HEK293 (cell line): ENCODE results near the gene ZNF436.

ENCODE experiments used
- BCL11A ChIP-seq: fragments of 450-650 bp; formaldehyde crosslinking; IDR thresholded peaks from 2 replicates; pipeline ENCODE4 v1.5.1; 2016; ENCODE audit warnings: low read depth, missing biosample characterization, missing genetic modification characterization
- GLIS1 ChIP-seq: fragments of 450-650 bp; formaldehyde crosslinking; IDR thresholded peaks from 2 replicates; pipeline ENCODE4 v1.5.1; 2016; ENCODE audit warnings: missing biosample characterization, missing genetic modification characterization
- GLIS2 ChIP-seq: fragments of 450-650 bp; formaldehyde crosslinking; IDR thresholded peaks from 2 replicates; pipeline ENCODE4 v1.5.1; 2016; ENCODE audit warnings: missing biosample characterization, missing genetic modification characterization
- HOXA7 ChIP-seq: sonication (generic); formaldehyde crosslinking; IDR thresholded peaks from 2 replicates; pipeline ENCODE4 v1.8.1; 2022; ENCODE audit warnings: missing genetic modification reagents, borderline replicate concordance
- HOXC10 ChIP-seq: sonication (generic); formaldehyde crosslinking; IDR thresholded peaks from 2 replicates; pipeline ENCODE4 v1.8.1; 2023; ENCODE audit warnings: mild to moderate bottlenecking, missing genetic modification reagents
- IKZF3 ChIP-seq: fragments of 450-650 bp; IDR thresholded peaks from 2 replicates; pipeline ENCODE4 v1.5.0; 2018; ENCODE audit warnings: missing biosample characterization, mild to moderate bottlenecking, missing genetic modification characterization, moderate library complexity
- KLF7 ChIP-seq: fragments of 450-650 bp; formaldehyde crosslinking; IDR thresholded peaks from 2 replicates; pipeline ENCODE4 v1.5.1; 2016; ENCODE audit warnings: missing biosample characterization, missing genetic modification characterization, borderline replicate concordance
- YY2 ChIP-seq: fragments of 450-650 bp; formaldehyde crosslinking; IDR thresholded peaks from 2 replicates; pipeline ENCODE4 v1.5.1; 2016; ENCODE audit warnings: missing biosample characterization, missing genetic modification characterization
- ZBTB1 ChIP-seq: fragments of 450-650 bp; formaldehyde crosslinking; IDR thresholded peaks from 2 replicates; pipeline ENCODE4 v1.5.1; 2016; ENCODE audit warnings: missing biosample characterization, missing genetic modification characterization
- ZBTB7A ChIP-seq: fragments of 450-650 bp; formaldehyde crosslinking; IDR thresholded peaks from 2 replicates; pipeline ENCODE4 v1.5.1; 2016; ENCODE audit warnings: low read depth, missing biosample characterization, missing genetic modification characterization
- ZFHX2 ChIP-seq: fragments of 450-650 bp; formaldehyde crosslinking; conservative IDR thresholded peaks from 2 replicates; pipeline ENCODE4 v1.5.1; 2016; ENCODE audit warnings: missing biosample characterization, missing genetic modification characterization
- ZNF10 ChIP-seq: fragments of 450-650 bp; formaldehyde crosslinking; IDR thresholded peaks from 2 replicates; pipeline ENCODE4 v1.5.1; 2017; ENCODE audit warnings: missing biosample characterization, missing genetic modification characterization
- ZNF169 ChIP-seq: fragments of 450-650 bp; formaldehyde crosslinking; IDR thresholded peaks from 2 replicates; pipeline ENCODE4 v1.5.1; 2016; ENCODE audit warnings: missing biosample characterization, missing genetic modification characterization
- ZNF211 ChIP-seq: fragments of 450-650 bp; formaldehyde crosslinking; IDR thresholded peaks from 2 replicates; pipeline ENCODE4 v1.5.1; 2016; ENCODE audit warnings: low read depth, missing biosample characterization, missing genetic modification characterization
- ZNF366 ChIP-seq: fragments of 450-650 bp; formaldehyde crosslinking; conservative IDR thresholded peaks from 2 replicates; pipeline ENCODE4 v1.5.1; 2016; ENCODE audit warnings: missing biosample characterization, missing genetic modification characterization
- ZNF37A ChIP-seq: fragments of 450-650 bp; IDR thresholded peaks from 2 replicates; pipeline ENCODE4 v1.5.1; 2018; ENCODE audit warnings: missing biosample characterization, missing genetic modification characterization
- ZNF529 ChIP-seq: fragments of 450-650 bp; formaldehyde crosslinking; IDR thresholded peaks from 2 replicates; pipeline ENCODE4 v1.5.1; 2017; ENCODE audit warnings: missing genetic modification characterization, missing biosample characterization; ENCODE audit not compliant: insufficient replicate concordance
- ZNF600 ChIP-seq: fragments of 450-650 bp; formaldehyde crosslinking; IDR thresholded peaks from 2 replicates; pipeline ENCODE4 v1.5.1; 2016; ENCODE audit warnings: missing biosample characterization, missing genetic modification characterization
- ZNF654 ChIP-seq: fragments of 450-650 bp; formaldehyde crosslinking; IDR thresholded peaks from 2 replicates; pipeline ENCODE4 v1.5.1; 2016; ENCODE audit warnings: low read depth, missing biosample characterization, missing genetic modification characterization
- ZNF785 ChIP-seq: fragments of 450-650 bp; formaldehyde crosslinking; IDR thresholded peaks from 2 replicates; pipeline ENCODE4 v1.5.1; 2016; ENCODE audit warnings: missing biosample characterization, missing genetic modification characterization
- ZSCAN16 ChIP-seq: fragments of 450-650 bp; formaldehyde crosslinking; IDR thresholded peaks from 2 replicates; pipeline ENCODE4 v1.5.1; 2016; ENCODE audit warnings: missing biosample characterization, missing genetic modification characterization
- ZSCAN30 ChIP-seq: fragments of 450-650 bp; IDR thresholded peaks from 2 replicates; pipeline ENCODE4 v1.5.1; 2018; ENCODE audit warnings: missing biosample characterization, mild to moderate bottlenecking, missing genetic modification characterization, moderate library complexity
- TF ChIP-seq, protein P1 (sequence below): fragments of 450-650 bp; formaldehyde crosslinking; optimal IDR thresholded peaks from 2 replicates; pipeline ENCODE3; 2016; ENCODE audit warnings: missing biosample characterization, mild to moderate bottlenecking, missing genetic modification characterization
- TF ChIP-seq, protein P2 (sequence below): fragments of 450-650 bp; formaldehyde crosslinking; IDR thresholded peaks from 2 replicates; pipeline ENCODE4 v1.5.1; 2016; ENCODE audit warnings: missing biosample characterization, missing genetic modification characterization, borderline replicate concordance
- TF ChIP-seq, protein P3 (sequence below): fragments of 450-650 bp; formaldehyde crosslinking; IDR thresholded peaks from 2 replicates; pipeline ENCODE4 v1.5.1; 2016; ENCODE audit warnings: missing biosample characterization, missing genetic modification characterization
- TF ChIP-seq, protein P4 (sequence below): fragments of 450-650 bp; formaldehyde crosslinking; IDR thresholded peaks from 2 replicates; pipeline ENCODE4 v1.5.1; 2016; ENCODE audit warnings: missing biosample characterization, missing genetic modification characterization
- TF ChIP-seq, protein P5 (sequence below): fragments of 450-650 bp; formaldehyde crosslinking; IDR thresholded peaks from 2 replicates; pipeline ENCODE4 v1.5.1; 2016; ENCODE audit warnings: missing biosample characterization, missing genetic modification characterization
- TF ChIP-seq, protein P6 (sequence below): fragments of 450-650 bp; formaldehyde crosslinking; IDR thresholded peaks from 2 replicates; pipeline ENCODE4 v1.5.1; 2016; ENCODE audit warnings: missing biosample characterization, missing genetic modification characterization

The ZNF436 gene

DNA sequence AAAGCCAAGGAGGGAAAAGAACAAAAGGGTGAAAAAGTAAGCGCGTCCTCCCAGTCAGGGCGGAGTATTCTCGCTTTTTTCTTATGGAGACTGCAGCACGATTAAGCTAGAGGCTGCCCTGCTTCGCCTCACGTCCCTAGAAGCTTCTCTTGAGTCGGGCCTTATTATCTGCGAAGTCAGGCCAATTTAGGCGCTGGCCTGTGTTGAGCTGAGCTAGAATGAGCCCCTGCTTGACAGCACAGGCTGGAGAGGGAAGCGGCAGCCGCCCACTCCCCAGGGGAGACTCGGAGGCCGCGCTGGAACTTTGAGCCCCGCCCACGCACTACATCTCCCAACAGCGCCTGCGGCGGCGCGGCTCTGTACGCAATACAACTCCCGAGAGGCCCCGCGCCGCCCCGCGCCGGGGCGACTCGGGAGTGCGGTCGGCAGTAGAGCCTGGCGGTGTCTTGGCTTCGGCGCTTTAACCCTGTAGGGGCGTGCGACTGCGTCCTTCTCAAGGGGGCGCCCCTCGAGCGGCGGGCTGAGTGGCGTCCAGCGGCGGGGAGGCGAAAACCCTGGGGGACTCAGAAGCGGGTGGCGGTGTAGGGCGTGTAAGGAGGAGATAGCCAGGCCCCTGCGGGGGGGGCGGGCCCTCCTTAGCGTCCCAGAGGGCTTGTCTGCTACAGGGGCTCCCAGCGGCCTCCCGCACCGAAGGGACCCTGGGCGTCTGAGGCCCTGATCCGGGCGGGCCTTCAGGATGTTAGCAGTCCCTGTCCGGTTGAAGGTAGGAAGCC, 888 bp downstream of the ZNF436 start (continued):
- TF ChIP-seq ZBTB1 (tag by site-specific recombination) (peak; percentile 90; the same call in 1 of the 2 replicates), ZNF10 (tag by site-specific recombination) (0 out of 2 replicates have a peak, but pooled peaks have one; percentile 7), GLIS1 (tag by site-specific recombination) (peak; percentile 93), BCL11A (tag by site-specific recombination) (no peak), ZNF211 (tag by site-specific recombination) (no peak), ZNF366 (peak; percentile 39), IKZF3 (tag by site-specific recombination) (0 out of 2 replicates have a peak, but pooled peaks have one; percentile 8), ZSCAN30 (tag by site-specific recombination) (peak; percentile 92), ZSCAN16 (no peak), ZNF37A (tag by site-specific recombination) (no peak), ZNF529 (tag by site-specific recombination) (no peak), HOXA7 (no peak), GLIS2 (tag by site-specific recombination) (peak; percentile 95), ZNF600 (tag by site-specific recombination) (peak; percentile 64; the same call in 1 of the 2 replicates), YY2 (tag by site-specific recombination) (0 out of 2 replicates have a peak, but pooled peaks have one; percentile 29), ZBTB7A (tag by site-specific recombination) (0 out of 2 replicates have a peak, but pooled peaks have one; percentile 58), ZNF785 (tag by site-specific recombination) (0 out of 2 replicates have a peak, but pooled peaks have one; percentile 13), HOXC10 (peak; percentile 18; the same call in 1 of the 2 replicates), ZNF169 (tag by site-specific recombination) (no peak), KLF7 (tag by site-specific recombination) (peak; percentile 19; the same call in 1 of the 2 replicates), ZFHX2 (tag by site-specific recombination) (peak; percentile 92), ZNF654 (tag by site-specific recombination) (no peak)
- TF ChIP-seq, protein P1, sequence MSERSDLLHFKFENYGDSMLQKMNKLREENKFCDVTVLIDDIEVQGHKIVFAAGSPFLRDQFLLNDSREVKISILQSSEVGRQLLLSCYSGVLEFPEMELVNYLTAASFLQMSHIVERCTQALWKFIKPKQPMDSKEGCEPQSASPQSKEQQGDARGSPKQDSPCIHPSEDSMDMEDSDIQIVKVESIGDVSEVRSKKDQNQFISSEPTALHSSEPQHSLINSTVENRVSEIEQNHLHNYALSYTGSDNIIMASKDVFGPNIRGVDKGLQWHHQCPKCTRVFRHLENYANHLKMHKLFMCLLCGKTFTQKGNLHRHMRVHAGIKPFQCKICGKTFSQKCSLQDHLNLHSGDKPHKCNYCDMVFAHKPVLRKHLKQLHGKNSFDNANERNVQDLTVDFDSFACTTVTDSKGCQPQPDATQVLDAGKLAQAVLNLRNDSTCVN (tag by site-specific recombination), result peak; percentile 92
- TF ChIP-seq, protein P2, sequence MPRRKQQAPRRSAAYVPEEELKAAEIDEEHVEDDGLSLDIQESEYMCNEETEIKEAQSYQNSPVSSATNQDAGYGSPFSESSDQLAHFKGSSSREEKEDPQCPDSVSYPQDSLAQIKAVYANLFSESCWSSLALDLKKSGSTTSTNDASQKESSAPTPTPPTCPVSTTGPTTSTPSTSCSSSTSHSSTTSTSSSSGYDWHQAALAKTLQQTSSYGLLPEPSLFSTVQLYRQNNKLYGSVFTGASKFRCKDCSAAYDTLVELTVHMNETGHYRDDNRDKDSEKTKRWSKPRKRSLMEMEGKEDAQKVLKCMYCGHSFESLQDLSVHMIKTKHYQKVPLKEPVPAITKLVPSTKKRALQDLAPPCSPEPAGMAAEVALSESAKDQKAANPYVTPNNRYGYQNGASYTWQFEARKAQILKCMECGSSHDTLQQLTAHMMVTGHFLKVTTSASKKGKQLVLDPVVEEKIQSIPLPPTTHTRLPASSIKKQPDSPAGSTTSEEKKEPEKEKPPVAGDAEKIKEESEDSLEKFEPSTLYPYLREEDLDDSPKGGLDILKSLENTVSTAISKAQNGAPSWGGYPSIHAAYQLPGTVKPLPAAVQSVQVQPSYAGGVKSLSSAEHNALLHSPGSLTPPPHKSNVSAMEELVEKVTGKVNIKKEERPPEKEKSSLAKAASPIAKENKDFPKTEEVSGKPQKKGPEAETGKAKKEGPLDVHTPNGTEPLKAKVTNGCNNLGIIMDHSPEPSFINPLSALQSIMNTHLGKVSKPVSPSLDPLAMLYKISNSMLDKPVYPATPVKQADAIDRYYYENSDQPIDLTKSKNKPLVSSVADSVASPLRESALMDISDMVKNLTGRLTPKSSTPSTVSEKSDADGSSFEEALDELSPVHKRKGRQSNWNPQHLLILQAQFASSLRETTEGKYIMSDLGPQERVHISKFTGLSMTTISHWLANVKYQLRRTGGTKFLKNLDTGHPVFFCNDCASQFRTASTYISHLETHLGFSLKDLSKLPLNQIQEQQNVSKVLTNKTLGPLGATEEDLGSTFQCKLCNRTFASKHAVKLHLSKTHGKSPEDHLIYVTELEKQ (tag by site-specific recombination), result 0 out of 2 replicates have a peak, but pooled peaks have one; percentile 22
- TF ChIP-seq, protein P3, sequence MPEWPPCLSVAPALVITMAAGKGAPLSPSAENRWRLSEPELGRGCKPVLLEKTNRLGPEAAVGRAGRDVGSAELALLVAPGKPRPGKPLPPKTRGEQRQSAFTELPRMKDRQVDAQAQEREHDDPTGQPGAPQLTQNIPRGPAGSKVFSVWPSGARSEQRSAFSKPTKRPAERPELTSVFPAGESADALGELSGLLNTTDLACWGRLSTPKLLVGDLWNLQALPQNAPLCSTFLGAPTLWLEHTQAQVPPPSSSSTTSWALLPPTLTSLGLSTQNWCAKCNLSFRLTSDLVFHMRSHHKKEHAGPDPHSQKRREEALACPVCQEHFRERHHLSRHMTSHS (tag by site-specific recombination), result no peak
- TF ChIP-seq, protein P4, sequence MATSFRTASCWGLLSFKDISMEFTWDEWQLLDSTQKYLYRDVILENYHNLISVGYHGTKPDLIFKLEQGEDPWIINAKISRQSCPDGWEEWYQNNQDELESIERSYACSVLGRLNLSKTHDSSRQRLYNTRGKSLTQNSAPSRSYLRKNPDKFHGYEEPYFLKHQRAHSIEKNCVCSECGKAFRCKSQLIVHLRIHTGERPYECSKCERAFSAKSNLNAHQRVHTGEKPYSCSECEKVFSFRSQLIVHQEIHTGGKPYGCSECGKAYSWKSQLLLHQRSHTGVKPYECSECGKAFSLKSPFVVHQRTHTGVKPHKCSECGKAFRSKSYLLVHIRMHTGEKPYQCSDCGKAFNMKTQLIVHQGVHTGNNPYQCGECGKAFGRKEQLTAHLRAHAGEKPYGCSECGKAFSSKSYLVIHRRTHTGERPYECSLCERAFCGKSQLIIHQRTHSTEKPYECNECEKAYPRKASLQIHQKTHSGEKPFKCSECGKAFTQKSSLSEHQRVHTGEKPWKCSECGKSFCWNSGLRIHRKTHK (tag by site-specific recombination), result no peak
- TF ChIP-seq, protein P5, sequence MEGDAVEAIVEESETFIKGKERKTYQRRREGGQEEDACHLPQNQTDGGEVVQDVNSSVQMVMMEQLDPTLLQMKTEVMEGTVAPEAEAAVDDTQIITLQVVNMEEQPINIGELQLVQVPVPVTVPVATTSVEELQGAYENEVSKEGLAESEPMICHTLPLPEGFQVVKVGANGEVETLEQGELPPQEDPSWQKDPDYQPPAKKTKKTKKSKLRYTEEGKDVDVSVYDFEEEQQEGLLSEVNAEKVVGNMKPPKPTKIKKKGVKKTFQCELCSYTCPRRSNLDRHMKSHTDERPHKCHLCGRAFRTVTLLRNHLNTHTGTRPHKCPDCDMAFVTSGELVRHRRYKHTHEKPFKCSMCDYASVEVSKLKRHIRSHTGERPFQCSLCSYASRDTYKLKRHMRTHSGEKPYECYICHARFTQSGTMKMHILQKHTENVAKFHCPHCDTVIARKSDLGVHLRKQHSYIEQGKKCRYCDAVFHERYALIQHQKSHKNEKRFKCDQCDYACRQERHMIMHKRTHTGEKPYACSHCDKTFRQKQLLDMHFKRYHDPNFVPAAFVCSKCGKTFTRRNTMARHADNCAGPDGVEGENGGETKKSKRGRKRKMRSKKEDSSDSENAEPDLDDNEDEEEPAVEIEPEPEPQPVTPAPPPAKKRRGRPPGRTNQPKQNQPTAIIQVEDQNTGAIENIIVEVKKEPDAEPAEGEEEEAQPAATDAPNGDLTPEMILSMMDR, result peak; percentile 98
- TF ChIP-seq, protein P6, sequence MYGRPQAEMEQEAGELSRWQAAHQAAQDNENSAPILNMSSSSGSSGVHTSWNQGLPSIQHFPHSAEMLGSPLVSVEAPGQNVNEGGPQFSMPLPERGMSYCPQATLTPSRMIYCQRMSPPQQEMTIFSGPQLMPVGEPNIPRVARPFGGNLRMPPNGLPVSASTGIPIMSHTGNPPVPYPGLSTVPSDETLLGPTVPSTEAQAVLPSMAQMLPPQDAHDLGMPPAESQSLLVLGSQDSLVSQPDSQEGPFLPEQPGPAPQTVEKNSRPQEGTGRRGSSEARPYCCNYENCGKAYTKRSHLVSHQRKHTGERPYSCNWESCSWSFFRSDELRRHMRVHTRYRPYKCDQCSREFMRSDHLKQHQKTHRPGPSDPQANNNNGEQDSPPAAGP (tag by site-specific recombination), result peak; percentile 61; the same call in 1 of the 2 replicates
